Activated CD8-positive, alpha-beta memory T cell treated with anti-CD3 and anti-CD28 coated beads, Interleukin-2, amount 50 U/mL, for 48 hours (primary cell): ENCODE measurements around the gene ZMYND10.

ENCODE experiments used
- DNase-seq: peaks from one replicate; pipeline ENCODE4 v3.0.0-alpha.2; 2020

The ZMYND10 gene

GRCh38 chr3:50342813-50343633 lies 2.5 kb downstream of the ZMYND10 start:
- DNase-seq: no peak

DNA sequence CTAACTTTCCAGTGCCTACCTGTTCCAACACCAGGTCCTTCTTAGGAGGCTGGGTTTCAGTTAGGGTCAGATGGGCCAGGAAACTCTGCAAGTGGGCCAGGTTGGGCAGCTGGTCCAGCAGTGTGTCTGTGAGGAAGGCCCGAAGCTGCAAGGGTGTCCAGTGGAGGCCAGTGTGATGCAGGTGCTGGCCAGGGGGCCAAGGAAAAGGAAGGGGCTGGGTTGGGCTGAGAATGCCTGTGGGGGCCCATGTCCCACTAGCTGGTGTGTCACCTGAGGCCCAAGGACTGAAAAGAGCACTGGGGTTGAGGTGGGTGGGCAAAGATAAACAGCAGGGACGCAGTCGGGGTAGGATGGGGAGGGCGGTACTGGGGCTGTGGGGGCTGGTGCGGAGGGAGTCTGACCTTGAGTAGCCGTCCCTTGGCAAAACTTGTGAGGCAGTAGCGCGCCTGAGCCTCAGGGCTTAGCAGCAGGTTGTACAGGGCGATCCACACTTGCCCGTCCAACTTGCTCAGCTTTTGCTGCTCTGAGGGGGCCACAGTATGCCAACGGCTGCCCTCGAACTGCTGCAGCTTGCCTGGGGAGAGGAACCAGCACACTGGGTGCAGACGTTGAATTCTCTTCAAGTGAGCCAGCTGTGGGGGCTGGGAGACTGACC lies 3.4 kb downstream of the ZMYND10 start:
- DNase-seq: no peak

DNA sequence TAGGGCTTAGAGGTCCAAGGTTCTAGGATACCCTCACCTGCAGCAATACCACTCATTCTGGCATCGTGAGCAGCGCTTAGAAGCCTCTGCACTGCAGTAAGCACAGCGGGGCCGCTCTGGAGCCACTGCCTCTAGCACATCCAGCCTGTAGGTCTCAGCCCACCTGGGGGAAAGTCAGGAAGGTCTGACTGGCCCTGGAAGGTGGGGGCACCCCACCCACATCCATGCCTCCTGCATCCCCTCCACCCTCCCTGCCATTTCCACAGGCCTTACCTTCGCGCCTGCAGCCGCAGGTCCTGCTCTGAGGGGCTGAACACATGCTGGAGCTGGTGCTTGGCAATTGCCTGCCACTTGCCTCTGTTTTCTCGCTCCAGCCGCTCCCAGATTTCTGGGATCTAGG lies 4.0 kb downstream of the ZMYND10 start:
- DNase-seq: no peak

- peak; percentile 85 for DNase-seq
Measured at GRCh38 chr3:50340448-50341329, 4.8 kb downstream of the ZMYND10 start, which contains the start of gene RASSF1. Gene RASSF1, minus strand, starts transcription at chr3:50340836. Its CDS starts 31 bp downstream, at chr3:50340805.

- DNase-seq: no peak
Measured at GRCh38 chr3:50340147-50340447, 5.4 kb downstream of the ZMYND10 start.

GRCh38 chr3:50339485-50340146 lies 5.9 kb downstream of the ZMYND10 start:
- no peak for DNase-seq

DNA sequence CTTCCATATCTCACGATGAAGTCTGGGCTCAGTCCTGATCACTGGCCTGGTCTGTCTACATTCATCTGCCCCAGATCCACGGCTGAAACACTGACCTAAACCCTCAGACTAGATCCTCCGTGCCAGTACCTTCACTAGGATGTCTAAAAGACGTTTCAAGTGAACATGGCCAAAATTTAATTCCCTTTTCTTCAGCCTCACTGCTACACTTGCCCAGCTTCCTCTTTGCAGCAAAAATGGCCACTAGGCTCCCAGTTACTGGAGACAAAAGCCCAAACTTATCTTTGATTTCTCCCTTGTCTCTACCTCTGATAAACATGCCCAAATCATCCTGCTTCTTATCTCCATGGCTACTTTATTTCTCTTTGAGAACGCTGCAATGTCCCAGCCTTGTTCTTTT lies 6.6 kb downstream of the ZMYND10 start:
- DNase-seq: no peak

DNA sequence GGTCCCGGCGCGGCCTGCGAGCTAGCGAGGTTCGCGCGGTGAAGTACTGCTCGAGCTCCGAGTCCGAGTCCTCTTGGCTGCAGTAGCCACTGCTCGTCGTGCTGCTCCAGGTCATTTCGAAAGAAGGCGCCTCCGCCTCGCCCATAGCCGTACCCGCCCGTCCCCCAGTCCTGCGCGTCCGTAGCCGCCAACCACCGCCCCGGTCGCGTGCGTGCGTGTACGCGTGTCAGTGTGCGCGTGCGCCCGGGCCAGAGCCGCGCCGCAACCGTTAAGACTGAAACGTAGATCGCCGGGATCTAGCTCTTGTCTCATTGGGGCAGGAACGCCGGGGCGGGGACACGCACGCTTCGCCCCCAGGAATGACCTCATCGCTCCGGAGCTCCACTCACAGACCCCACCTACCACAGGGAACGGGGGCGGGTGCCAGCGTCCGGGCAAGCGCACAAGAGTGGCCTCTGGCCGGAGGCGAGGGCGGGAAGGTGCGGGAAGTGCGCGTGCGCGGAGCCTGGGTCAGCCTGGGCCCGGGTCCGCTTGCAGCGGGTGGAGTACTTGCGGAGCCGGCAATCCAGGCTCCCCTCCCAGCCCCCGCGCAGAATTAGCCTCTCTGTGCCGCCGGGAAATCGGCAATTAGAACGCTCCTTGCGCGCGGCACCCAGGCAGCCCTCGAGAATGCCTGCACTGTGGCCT lies 8.2 kb downstream of the ZMYND10 start:
- DNase-seq: peak; percentile 96

DNA sequence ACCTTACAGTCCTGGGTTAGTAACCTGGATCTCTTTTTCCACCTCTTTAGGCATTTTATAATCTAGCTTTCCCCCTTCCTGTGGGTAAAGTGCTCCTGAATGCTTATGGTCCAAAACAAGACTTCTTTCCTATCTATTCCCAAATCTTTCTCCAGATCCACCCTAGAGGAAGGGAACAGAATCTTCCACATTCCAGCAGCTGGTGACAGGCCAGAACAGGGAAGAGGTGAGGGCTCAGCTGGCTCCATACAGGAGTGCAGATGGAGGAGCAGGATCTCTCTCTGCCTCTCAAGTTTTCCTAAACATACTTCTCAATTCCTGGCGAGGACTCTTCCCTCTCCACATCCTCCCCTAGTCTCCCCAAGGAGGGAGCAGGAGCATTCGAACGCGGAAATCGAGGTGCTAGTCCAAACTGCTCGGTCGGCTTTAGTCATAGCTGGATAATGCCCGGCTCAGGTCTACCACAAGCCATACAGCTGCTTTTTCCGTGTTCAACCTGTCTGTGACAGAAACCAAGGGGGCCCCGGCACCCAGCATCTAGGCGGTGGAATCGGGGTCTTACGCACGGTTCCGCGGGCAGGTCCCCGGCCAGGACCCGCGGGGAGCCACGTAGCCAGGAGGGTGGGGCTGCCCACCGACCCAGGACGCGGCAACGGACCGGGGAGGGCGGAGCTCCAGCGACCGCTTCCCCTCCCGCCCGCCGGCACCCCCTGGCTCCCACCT lies 8.9 kb downstream of the ZMYND10 start:
- no peak for DNase-seq

DNA sequence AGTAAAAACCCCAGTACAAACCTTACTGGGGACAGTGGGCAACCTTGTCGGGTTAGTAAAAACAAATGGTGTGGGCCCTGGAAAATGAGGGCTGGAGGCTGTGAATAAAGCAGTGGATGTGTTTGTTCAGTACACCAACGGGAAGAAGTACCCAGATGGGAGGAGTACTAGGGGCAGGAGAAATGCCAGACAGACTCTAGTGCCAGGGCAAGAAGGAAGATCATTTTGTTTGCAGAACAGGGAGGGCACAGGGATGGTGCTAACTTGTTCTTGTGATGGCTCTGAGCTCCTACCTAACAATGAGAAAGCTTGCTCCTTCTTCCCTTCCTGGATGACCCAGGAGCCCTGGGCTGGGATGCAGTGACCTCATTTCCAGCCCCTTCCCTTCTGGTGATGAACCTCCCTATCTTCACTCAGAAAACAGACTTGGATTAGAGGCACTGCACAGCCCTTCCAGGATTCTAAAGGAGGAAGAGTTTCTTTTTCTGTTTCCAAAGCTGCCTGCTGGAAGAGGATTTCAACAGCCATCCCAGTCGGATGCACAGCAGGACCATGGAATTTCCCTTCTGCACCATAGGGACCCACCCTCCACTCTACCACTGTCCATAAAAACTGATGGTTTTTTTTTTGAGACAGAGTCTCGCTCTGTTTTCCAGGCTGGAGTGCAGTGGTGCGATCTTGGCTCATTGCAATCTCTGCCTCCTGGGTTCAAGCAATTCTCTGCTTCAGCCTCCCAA lies 11.0 kb downstream of the ZMYND10 start:
- DNase-seq: no peak

DNA sequence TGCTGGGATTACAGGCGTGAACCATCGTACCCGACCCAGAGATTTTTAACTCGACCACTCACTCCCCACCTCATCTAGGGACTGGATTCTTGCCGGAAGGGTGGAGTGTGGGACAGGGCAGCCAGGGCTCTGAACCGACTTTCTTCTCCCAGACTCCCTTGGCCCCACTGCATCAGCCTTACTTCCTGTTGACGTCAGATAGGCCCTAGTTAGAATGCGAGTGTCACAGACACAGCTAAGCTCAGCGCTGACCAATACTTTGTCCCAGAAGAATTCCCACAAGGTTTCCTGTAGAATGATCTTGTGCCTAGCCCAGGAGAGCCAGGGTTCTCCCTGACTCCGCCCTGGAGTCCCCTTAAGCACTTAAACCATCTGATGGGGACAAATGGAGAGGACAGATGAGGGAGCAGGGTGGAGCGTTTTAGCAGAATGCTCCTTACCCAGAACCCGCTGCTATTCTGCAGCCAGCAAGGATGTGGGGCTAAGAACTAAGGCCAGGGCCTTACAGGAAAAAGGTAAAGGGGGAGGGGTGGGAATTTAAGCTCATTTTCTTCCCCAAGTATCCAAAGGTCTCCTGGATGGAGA lies 11.7 kb downstream of the ZMYND10 start:
- no peak for DNase-seq

- no peak for DNase-seq
Measured at GRCh38 chr3:50331364-50331907, 14.1 kb downstream of the ZMYND10 start.

DNA sequence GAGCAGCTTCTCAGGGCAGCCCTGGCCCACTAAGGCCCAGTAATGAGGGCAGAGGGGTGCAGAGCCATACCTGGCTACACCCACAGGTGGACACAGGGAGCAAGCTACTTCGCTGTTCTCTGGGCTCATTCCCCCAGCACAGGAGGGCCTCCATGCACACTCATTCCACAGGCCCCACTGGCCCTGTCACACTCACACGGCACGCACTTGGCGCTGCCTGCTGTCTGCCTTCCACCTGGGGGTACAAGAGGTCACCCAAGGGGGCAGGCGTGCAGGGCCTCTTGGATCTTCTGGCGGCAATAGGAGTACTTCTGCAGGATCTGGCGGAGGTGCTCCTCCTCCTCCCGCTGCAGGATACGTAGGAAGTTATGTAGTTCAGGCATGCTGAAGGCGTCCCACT lies 15.2 kb downstream of the ZMYND10 start:
- no peak for DNase-seq

DNA sequence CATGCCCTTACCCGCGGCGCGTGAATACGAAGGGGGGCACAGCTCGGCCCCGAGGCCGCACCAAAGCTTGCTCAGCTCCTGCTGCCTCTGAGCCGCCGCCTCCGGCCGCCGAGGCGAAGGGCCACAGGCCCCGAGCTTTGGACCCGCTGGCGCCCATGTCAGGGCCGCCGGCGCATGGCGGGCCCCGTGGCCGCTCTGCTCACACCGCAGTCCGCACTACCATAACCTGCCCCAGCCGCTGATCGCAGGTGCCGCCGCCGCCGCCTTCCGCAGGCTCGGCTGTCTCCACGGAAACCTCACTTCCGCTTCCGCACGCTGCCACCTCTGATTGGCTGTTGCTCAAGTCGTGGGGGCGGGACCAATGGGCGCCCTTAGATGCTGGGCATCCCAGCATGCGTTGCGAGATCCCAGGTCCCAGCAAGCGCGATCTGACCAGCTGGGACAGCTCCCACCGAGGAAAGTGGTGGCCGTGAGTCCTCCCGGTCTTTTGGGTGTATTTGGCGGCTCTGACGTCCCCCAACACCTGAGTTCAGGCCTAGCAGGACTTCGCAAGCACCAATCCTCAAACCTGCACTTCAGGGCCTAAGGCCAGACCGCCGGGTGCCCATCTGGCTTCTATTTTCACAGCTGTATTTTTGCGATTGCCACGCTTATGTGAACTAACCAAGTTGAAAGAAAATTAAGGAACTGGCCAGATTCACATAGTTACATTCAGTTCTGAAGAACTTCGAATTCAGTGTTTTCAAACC lies 17.4 kb downstream of the ZMYND10 start, which contains the start of gene TUSC2:
TSS of gene TUSC2 (minus strand) at position 281 of the 749 bp plus-strand sequence. CDS start at position 157, 124 bp downstream.
- peak; percentile 96 for DNase-seq

DNA sequence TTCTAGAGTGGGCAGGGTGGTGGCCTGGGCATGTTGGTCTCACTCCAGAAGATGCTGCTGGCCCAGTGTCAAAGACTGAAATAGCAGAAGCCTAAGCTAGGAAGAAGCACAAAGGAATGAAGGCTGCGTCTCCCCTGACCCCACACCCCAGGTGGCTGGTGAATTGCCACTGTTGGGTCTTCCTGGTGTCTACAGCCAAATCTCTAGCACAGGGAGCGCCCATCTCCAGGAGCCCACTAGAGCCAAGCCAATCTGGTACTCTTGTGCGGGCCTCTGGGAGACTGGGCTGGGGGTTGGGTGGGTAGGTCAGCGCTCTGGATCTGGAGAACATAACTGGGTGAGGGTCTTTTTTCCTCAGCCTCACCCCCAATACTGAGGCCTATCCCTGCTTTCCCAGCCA lies 18.4 kb downstream of the ZMYND10 start:
- no peak for DNase-seq

GRCh38 chr3:50326182-50326541 lies 19.4 kb downstream of the ZMYND10 start:
- DNase-seq: no peak

- DNase-seq: no peak
Measured at GRCh38 chr3:50325497-50326181, 19.9 kb downstream of the ZMYND10 start.

- no peak for DNase-seq
Measured at GRCh38 chr3:50325113-50325480, 20.4 kb downstream of the ZMYND10 start.
